ENCODE results near the gene PCDHA1. TPM values are rescaled to one million over a fixed set of nuclear protein-coding genes. Genes with fewer than 3 reads are reported as not detected.

PCDHA1 gene
- total RNA-seq, 1 donor from 2014 or later, result not detected

DNA sequence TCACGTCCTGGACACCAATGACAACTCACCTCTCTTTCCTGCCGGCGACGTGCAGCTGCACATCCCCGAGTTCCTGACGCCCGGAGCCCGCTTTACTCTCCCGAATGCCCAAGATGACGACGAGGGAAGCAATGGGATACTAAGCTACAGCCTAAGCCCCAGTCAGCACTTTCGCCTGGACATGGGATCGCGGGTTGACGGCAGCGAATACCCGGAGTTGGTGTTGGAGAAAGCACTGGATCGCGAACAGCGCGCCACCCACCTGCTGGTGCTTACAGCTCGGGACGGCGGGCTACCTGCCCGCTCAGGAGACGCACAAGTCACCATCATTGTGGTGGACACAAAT lies 141.3 kb downstream of the PCDHA1 start:
- TF ChIP-seq, protein P1, sequence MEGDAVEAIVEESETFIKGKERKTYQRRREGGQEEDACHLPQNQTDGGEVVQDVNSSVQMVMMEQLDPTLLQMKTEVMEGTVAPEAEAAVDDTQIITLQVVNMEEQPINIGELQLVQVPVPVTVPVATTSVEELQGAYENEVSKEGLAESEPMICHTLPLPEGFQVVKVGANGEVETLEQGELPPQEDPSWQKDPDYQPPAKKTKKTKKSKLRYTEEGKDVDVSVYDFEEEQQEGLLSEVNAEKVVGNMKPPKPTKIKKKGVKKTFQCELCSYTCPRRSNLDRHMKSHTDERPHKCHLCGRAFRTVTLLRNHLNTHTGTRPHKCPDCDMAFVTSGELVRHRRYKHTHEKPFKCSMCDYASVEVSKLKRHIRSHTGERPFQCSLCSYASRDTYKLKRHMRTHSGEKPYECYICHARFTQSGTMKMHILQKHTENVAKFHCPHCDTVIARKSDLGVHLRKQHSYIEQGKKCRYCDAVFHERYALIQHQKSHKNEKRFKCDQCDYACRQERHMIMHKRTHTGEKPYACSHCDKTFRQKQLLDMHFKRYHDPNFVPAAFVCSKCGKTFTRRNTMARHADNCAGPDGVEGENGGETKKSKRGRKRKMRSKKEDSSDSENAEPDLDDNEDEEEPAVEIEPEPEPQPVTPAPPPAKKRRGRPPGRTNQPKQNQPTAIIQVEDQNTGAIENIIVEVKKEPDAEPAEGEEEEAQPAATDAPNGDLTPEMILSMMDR (conservative IDR thresholded peaks at IDR 0.05; ENCODE audit: low read depth, low read length), result no peak
- DNase-seq (ENCODE audit: low read depth), result no peak
- H3K4me3 ChIP-seq (ENCODE audit: low read depth, low read length), result peak overlapping the region; percentile 59

DNA sequence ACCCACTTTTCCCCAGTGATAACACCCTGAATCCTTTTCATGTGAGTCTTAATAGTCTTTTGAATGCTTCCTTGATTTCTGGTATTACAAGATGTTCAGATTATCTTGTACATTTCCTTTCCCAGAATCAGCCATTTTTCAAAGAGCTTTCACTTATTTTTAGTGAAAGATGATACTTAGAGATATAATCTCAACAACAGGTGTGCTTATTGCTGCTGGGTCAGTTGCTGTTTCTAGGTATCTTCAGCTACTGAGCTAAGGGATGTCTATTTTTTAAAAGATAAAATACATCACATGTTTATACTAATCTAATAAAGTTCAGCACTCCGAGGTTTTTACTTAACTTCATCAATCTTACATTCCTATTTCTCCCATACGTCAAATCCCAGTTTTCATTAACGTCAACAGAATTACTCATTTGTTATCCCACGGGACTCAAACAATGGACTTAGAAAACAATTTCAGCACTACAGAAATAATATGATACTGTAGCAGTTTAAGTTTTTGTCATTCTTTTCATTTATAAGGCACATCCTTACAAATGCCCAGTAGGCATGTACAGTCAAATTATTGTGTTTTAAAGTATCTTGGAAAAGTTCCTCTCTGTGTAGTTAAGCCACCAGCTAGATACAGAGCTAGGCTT lies 149.1 kb downstream of the PCDHA1 start:
- no peak for DNase-seq (ENCODE audit: low read depth)
- TF ChIP-seq, protein P1 (conservative IDR thresholded peaks at IDR 0.05; ENCODE audit: low read depth, low read length), result no peak
- no peak overlapping the region for H3K4me3 ChIP-seq (ENCODE audit: low read depth, low read length)

DNA sequence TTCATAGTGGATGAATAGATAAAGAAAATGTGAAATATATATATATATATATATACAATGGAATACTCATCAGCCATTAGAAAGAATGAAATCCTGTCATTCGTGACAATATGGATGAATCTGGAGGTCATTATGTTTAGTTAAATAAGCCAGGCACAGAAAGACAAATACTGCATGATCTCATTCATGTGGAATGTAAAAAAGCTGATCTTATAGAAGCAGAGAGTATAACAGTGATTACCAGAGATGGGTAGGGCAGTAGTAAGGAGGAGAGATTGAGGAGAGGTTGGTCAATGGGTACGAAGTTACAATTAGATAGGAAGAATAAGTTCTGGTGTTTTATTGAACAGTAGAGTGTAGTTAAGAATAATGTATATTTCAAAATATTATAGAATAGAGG lies 160.6 kb downstream of the PCDHA1 start:
- TF ChIP-seq, protein P1 (conservative IDR thresholded peaks at IDR 0.05; ENCODE audit: low read depth, low read length), result no peak
- H3K4me3 ChIP-seq (ENCODE audit: low read depth, low read length), result no peak overlapping the region
- DNase-seq (ENCODE audit: low read depth), result no peak

DNA sequence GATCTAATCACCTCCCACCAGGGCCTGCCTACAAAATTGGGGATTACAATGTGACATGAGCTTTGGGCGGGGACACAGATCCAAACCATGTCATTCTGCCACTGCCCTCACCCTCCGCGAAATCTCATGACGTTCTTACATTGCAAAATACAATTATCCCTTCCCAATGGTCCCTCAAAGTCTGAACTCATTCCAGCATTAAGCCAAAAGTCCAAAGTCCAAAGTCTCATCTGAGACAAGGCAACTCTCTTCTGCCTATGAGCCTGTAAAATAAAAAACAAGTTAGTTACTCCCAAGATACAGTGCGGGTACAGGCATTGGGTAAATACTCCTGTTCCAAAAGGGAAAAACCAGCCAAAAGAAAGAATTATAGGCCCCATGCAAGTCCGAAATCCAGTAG lies 165.7 kb downstream of the PCDHA1 start:
- no peak for DNase-seq (ENCODE audit: low read depth)
- no peak overlapping the region for H3K4me3 ChIP-seq (ENCODE audit: low read depth, low read length)
- TF ChIP-seq, protein P1 (conservative IDR thresholded peaks at IDR 0.05; ENCODE audit: low read depth, low read length), result no peak

DNA sequence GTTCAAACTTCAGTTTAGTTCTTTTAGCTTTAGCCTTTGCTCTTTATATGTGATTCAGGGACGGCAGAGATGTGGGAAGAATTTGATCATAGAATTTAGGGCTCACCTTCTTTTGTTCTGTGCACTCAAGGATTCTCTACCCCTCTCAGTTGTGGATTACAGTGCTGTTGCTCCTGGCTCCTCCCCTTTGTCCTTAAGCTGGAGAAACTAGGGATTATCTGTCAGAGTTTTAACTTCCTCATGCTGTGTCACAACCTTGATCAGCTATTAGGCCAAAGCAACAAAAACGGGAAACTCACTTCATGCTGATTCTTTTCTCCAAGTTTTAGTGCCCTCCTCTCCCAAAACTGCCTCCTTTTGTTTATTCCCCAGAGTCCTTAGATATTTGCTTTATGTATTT lies 167.3 kb downstream of the PCDHA1 start:
- no peak overlapping the region for H3K4me3 ChIP-seq (ENCODE audit: low read depth, low read length)
- TF ChIP-seq, protein P1 (conservative IDR thresholded peaks at IDR 0.05; ENCODE audit: low read depth, low read length), result no peak
- DNase-seq (ENCODE audit: low read depth), result no peak

DNA sequence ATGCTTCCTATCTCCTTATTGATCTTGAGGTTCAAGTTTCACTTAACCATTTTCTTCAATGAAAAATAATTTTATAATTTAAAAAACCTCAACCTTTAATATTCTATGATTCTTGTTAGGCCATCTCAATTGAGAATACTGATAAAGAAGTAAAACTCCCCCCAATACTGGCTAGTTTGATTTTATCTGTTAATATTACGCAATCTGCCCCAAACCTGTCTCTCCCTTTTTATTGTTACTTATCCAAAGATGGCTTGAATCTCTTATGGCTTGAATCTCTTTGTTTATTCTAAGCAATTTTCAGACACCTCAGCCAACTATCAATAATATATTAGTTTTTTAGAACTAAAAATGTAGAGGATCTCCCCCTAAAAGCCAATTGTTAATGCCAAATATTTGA lies 176.2 kb downstream of the PCDHA1 start:
- DNase-seq (ENCODE audit: low read depth), result no peak
- H3K4me3 ChIP-seq (ENCODE audit: low read depth, low read length), result no peak overlapping the region
- TF ChIP-seq, protein P1 (conservative IDR thresholded peaks at IDR 0.05; ENCODE audit: low read depth, low read length), result no peak

DNA sequence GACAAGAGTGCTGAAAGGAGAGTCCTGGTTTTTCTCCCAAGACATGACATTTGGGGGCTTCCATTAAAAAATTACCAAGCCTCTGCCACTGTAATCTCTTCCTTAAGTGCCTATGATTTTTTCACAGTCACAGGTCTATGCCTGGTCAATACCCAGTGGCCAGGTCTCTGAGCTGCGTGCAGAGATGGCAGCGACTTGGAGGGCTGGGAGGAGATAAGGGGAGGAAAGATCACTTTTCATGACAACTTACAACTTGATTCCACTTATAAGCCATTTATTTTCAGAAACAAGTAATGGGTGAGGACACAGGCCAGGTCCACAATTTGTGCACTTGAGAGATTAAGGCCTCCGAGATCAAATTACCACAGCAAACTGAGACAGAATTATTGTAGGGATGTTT lies 178.4 kb downstream of the PCDHA1 start:
- no peak overlapping the region for H3K4me3 ChIP-seq (ENCODE audit: low read depth, low read length)
- TF ChIP-seq, protein P1 (conservative IDR thresholded peaks at IDR 0.05; ENCODE audit: low read depth, low read length), result no peak
- DNase-seq (ENCODE audit: low read depth), result no peak
